Memory B cell (primary cell): ENCODE results near the gene AP2A2.
A peak's percentile ranks its signal among the peaks of the same experiment; 100 is the strongest.

Source experiments
- ATAC-seq: fragments of 150-1000 bp; cut with Tn5 transposase; 2 replicates; pipeline ENCODE4 v1.10.0; 2021; ENCODE audit warnings: low read depth, mild to moderate bottlenecking, moderate library complexity
- DNase-seq, 2 donors: peaks; one replicate each; pipeline ENCODE4 v3.0.0; 2022; ENCODE audit warnings: low spot score in 2 of 2
- H3K27ac Mint-ChIP-seq: one replicate; pipeline ENCODE4 v1.8.0; 2022; ENCODE audit warnings: mild to moderate bottlenecking, moderate library complexity, mixed read lengths
- H3K27me3 Mint-ChIP-seq: one replicate; pipeline ENCODE4 v1.8.0; 2022; ENCODE audit warnings: mixed read lengths
- H3K36me3 Mint-ChIP-seq: one replicate; pipeline ENCODE4 v1.8.0; 2022; ENCODE audit warnings: mild to moderate bottlenecking, mixed read lengths
- H3K4me1 Mint-ChIP-seq: one replicate; pipeline ENCODE4 v1.8.0; 2022; ENCODE audit warnings: mixed read lengths
- H3K4me3 Mint-ChIP-seq: one replicate; pipeline ENCODE4 v1.8.0; 2022; ENCODE audit warnings: mild to moderate bottlenecking, moderate library complexity, mixed read lengths
- H3K9me3 Mint-ChIP-seq: one replicate; pipeline ENCODE4 v1.8.0; 2022; ENCODE audit warnings: mixed read lengths

AP2A2 gene

GRCh38 chr11:990101-990500, 64.4 kb downstream of the AP2A2 start:
- DNase-seq (no peak), ATAC-seq (no peak)
- Mint-ChIP-seq H3K27me3 (no peaks in the 10 kb centered on the region), H3K9me3 (no peaks in the 10 kb centered on the region), H3K36me3 (peaks cover 22% of the 10 kb centered on the region), H3K27ac (no peak overlapping the region), H3K4me3 (no peak overlapping the region), H3K4me1 (peaks cover 13% of the 10 kb centered on the region)

- no peaks in the 10 kb centered on the region for H3K9me3 Mint-ChIP-seq
- no peak overlapping the region for H3K4me3 Mint-ChIP-seq
- ATAC-seq (no peak), DNase-seq (no peak)
- peaks cover 20% of the 10 kb centered on the region for H3K4me1 Mint-ChIP-seq
- peaks cover 25% of the 10 kb centered on the region for H3K36me3 Mint-ChIP-seq
- no peak overlapping the region for H3K27ac Mint-ChIP-seq
- no peaks in the 10 kb centered on the region for H3K27me3 Mint-ChIP-seq
Measured at GRCh38 chr11:991034-991433, 65.4 kb downstream of the AP2A2 start.

- H3K27me3 Mint-ChIP-seq = no peaks in the 10 kb centered on the region
- no peak overlapping the region for H3K4me3 Mint-ChIP-seq
- H3K27ac Mint-ChIP-seq = peak overlapping the region; percentile 14
- H3K9me3 Mint-ChIP-seq = no peaks in the 10 kb centered on the region
- ATAC-seq = peak; percentile 49
- peaks cover 22% of the 10 kb centered on the region for H3K4me1 Mint-ChIP-seq
- H3K36me3 Mint-ChIP-seq = peaks cover 27% of the 10 kb centered on the region
- DNase-seq = no peak
Measured at GRCh38 chr11:991711-992307, 66.1 kb downstream of the AP2A2 start.

- H3K27me3 Mint-ChIP-seq = no peaks in the 10 kb centered on the region
- H3K9me3 Mint-ChIP-seq = no peaks in the 10 kb centered on the region
- ATAC-seq (no peak), DNase-seq (no peak)
- no peak overlapping the region for H3K27ac Mint-ChIP-seq
- peaks cover 22% of the 10 kb centered on the region for H3K4me1 Mint-ChIP-seq
- H3K36me3 Mint-ChIP-seq = peaks cover 27% of the 10 kb centered on the region
- H3K4me3 Mint-ChIP-seq = no peak overlapping the region
Measured at GRCh38 chr11:992577-992976, 66.9 kb downstream of the AP2A2 start.

GRCh38 chr11:993632-994167, 68.0 kb downstream of the AP2A2 start:
- DNase-seq = no peak
- H3K27me3 Mint-ChIP-seq = no peaks in the 10 kb centered on the region
- H3K9me3 Mint-ChIP-seq = no peaks in the 10 kb centered on the region
- H3K36me3 Mint-ChIP-seq = peaks cover 22% of the 10 kb centered on the region
- no peak overlapping the region for H3K4me3 Mint-ChIP-seq
- ATAC-seq = no peak
- no peak overlapping the region for H3K27ac Mint-ChIP-seq
- peaks cover 20% of the 10 kb centered on the region for H3K4me1 Mint-ChIP-seq

- Mint-ChIP-seq H3K27me3 (no peaks in the 10 kb centered on the region), H3K9me3 (no peaks in the 10 kb centered on the region), H3K4me1 (peaks cover 20% of the 10 kb centered on the region), H3K36me3 (peaks cover 19% of the 10 kb centered on the region), H3K27ac (peak overlapping the region; percentile 92), H3K4me3 (no peak overlapping the region)
- no peak for ATAC-seq
- DNase-seq = no peak
Measured at GRCh38 chr11:995044-995751, 69.5 kb downstream of the AP2A2 start.

GRCh38 chr11:995752-996420, 70.2 kb downstream of the AP2A2 start:
- peak; percentile 48 for ATAC-seq
- no peaks in the 10 kb centered on the region for H3K27me3 Mint-ChIP-seq
- H3K36me3 Mint-ChIP-seq = peaks cover 22% of the 10 kb centered on the region
- H3K27ac Mint-ChIP-seq = peak overlapping the region; percentile 92
- DNase-seq = no peak
- peak overlapping the region; percentile 14 for H3K4me3 Mint-ChIP-seq
- H3K4me1 Mint-ChIP-seq = peaks cover 20% of the 10 kb centered on the region
- H3K9me3 Mint-ChIP-seq = no peaks in the 10 kb centered on the region

GRCh38 chr11:996681-997080, 71.0 kb downstream of the AP2A2 start:
- ATAC-seq (no peak), DNase-seq (no peak)
- Mint-ChIP-seq H3K36me3 (peaks cover 23% of the 10 kb centered on the region), H3K27me3 (no peaks in the 10 kb centered on the region), H3K27ac (peak overlapping the region; percentile 92), H3K9me3 (no peaks in the 10 kb centered on the region), H3K4me1 (peaks cover 13% of the 10 kb centered on the region), H3K4me3 (no peak overlapping the region)

- no peak overlapping the region for H3K27ac Mint-ChIP-seq
- DNase-seq = no peak
- H3K27me3 Mint-ChIP-seq = no peaks in the 10 kb centered on the region
- peaks cover 24% of the 10 kb centered on the region for H3K36me3 Mint-ChIP-seq
- H3K9me3 Mint-ChIP-seq = no peaks in the 10 kb centered on the region
- H3K4me3 Mint-ChIP-seq = no peak overlapping the region
- ATAC-seq = no peak
- peaks cover 12% of the 10 kb centered on the region for H3K4me1 Mint-ChIP-seq
Measured at GRCh38 chr11:997907-998306, 72.2 kb downstream of the AP2A2 start.

- Mint-ChIP-seq H3K4me1 (peaks cover 12% of the 10 kb centered on the region), H3K9me3 (no peaks in the 10 kb centered on the region), H3K27me3 (no peaks in the 10 kb centered on the region), H3K36me3 (peaks cover 29% of the 10 kb centered on the region), H3K27ac (no peak overlapping the region), H3K4me3 (no peak overlapping the region)
- DNase-seq = no peak
- no peak for ATAC-seq
Measured at GRCh38 chr11:999009-999408, 73.3 kb downstream of the AP2A2 start.

GRCh38 chr11:1000357-1001278, 74.9 kb downstream of the AP2A2 start:
- Mint-ChIP-seq H3K4me3 (no peak overlapping the region), H3K36me3 (peaks cover 29% of the 10 kb centered on the region), H3K9me3 (no peaks in the 10 kb centered on the region), H3K27ac (no peak overlapping the region), H3K27me3 (no peaks in the 10 kb centered on the region), H3K4me1 (peaks cover 7% of the 10 kb centered on the region)
- ATAC-seq (no peak), DNase-seq (no peak)

- Mint-ChIP-seq H3K36me3 (peaks cover 28% of the 10 kb centered on the region), H3K4me1 (no peaks in the 10 kb centered on the region), H3K4me3 (no peak overlapping the region), H3K27ac (no peak overlapping the region), H3K9me3 (no peaks in the 10 kb centered on the region), H3K27me3 (no peaks in the 10 kb centered on the region)
- DNase-seq (no peak), ATAC-seq (no peak)
Measured at GRCh38 chr11:1001617-1002405, 76.1 kb downstream of the AP2A2 start.

GRCh38 chr11:1002406-1002984, 76.8 kb downstream of the AP2A2 start:
- Mint-ChIP-seq H3K36me3 (peaks cover 29% of the 10 kb centered on the region), H3K9me3 (no peaks in the 10 kb centered on the region), H3K27ac (no peak overlapping the region), H3K4me3 (no peak overlapping the region), H3K27me3 (no peaks in the 10 kb centered on the region), H3K4me1 (no peaks in the 10 kb centered on the region)
- DNase-seq (no peak), ATAC-seq (no peak)
